GM19395 (cell line): ENCODE data around the gene TMEM179.

Experiments
- ATAC-seq: cut with Tn5 transposase; IDR thresholded peaks from one replicate; pipeline ENCODE4 v1.9.1; 2021; ENCODE audit warnings: mild to moderate bottlenecking, moderate library complexity; ENCODE audit not compliant: unreplicated experiment

The TMEM179 gene

GRCh38 chr14:104558231-104559027, 46.1 kb downstream of the TMEM179 start:
- no peak for ATAC-seq

GRCh38 chr14:104557766-104558165, 46.8 kb downstream of the TMEM179 start:
- no peak for ATAC-seq

- ATAC-seq = no peak
Measured at GRCh38 chr14:104557086-104557485, 47.5 kb downstream of the TMEM179 start.

- ATAC-seq = no peak
Measured at GRCh38 chr14:104556256-104557021, 48.1 kb downstream of the TMEM179 start.

GRCh38 chr14:104555430-104556255, 48.9 kb downstream of the TMEM179 start:
- no peak for ATAC-seq

- ATAC-seq = no peak
Measured at GRCh38 chr14:104554608-104555429, 49.8 kb downstream of the TMEM179 start.

GRCh38 chr14:104554088-104554607, 50.4 kb downstream of the TMEM179 start:
- ATAC-seq = no peak

GRCh38 chr14:104553166-104554087, 51.1 kb downstream of the TMEM179 start:
- ATAC-seq = no peak

GRCh38 chr14:104552738-104553125, 51.8 kb downstream of the TMEM179 start:
- no peak for ATAC-seq

- ATAC-seq = no peak
Measured at GRCh38 chr14:104551851-104552737, 52.5 kb downstream of the TMEM179 start.

- ATAC-seq = no peak
Measured at GRCh38 chr14:104550861-104551728, 53.5 kb downstream of the TMEM179 start.

GRCh38 chr14:104550340-104550860, 54.2 kb downstream of the TMEM179 start:
- no peak for ATAC-seq

GRCh38 chr14:104549536-104550339, 54.8 kb downstream of the TMEM179 start:
- no peak for ATAC-seq

GRCh38 chr14:104548802-104549535, 55.6 kb downstream of the TMEM179 start:
- no peak for ATAC-seq

GRCh38 chr14:104547998-104548700, 56.4 kb downstream of the TMEM179 start:
- no peak for ATAC-seq
